OCI-LY3 (cell line): Measurements from ENCODE around the gene CD300LD.

Source experiments
- EZH2phosphoT487 ChIP-seq: fragments of 200-600 bp; shearing (Covaris generic); IDR thresholded peaks from 2 replicates; pipeline ENCODE4 v1.6.1; 2018; ENCODE audit warnings: antibody characterized with exemption, mixed run types, low read depth
- TF ChIP-seq, protein P1 (sequence below): fragments of 200-600, 300-600 bp; sonication (generic); IDR thresholded peaks from 2 replicates; pipeline ENCODE4 v1.5.1; 2014; ENCODE audit warnings: antibody characterized with exemption, low read length, low read depth

DNA sequence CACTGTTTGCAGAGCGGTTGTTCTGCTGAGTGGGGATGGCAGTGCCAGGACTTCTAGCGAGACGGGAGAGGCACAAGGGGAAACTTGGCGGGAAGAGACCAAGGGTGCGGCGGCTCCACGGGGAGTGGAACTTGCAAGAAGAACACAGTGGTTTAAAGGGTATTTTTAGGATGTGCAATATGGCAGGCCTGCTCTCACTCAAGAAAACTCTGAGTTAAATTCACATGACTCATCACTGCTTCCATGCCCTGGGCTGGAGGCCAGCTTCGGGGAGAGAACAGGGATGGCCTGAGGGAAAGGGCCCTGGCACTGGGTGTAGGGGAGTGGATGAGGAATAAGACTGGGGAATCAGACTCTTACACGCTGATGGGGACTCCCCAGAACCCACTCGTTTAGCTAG, 13.3 kb upstream of the CD300LD start:
- TF ChIP-seq, protein P1, sequence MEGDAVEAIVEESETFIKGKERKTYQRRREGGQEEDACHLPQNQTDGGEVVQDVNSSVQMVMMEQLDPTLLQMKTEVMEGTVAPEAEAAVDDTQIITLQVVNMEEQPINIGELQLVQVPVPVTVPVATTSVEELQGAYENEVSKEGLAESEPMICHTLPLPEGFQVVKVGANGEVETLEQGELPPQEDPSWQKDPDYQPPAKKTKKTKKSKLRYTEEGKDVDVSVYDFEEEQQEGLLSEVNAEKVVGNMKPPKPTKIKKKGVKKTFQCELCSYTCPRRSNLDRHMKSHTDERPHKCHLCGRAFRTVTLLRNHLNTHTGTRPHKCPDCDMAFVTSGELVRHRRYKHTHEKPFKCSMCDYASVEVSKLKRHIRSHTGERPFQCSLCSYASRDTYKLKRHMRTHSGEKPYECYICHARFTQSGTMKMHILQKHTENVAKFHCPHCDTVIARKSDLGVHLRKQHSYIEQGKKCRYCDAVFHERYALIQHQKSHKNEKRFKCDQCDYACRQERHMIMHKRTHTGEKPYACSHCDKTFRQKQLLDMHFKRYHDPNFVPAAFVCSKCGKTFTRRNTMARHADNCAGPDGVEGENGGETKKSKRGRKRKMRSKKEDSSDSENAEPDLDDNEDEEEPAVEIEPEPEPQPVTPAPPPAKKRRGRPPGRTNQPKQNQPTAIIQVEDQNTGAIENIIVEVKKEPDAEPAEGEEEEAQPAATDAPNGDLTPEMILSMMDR, result no peak
- TF ChIP-seq EZH2phosphoT487, result no peak
